OCI-LY3 (cell line): Measurements from ENCODE around the gene D2HGDH.
"Not testable (repeated sequence)": the region's sequence is repeated elsewhere in the genome, so short reads cannot be mapped to it uniquely, and the experiment has no call there.

Experiments
- EZH2phosphoT487 ChIP-seq: fragments of 200-600 bp; shearing (Covaris generic); IDR thresholded peaks from 2 replicates; pipeline ENCODE4 v1.6.1; 2018; ENCODE audit warnings: antibody characterized with exemption, mixed run types, low read depth
- TF ChIP-seq, protein P1 (sequence below): fragments of 200-600, 300-600 bp; sonication (generic); IDR thresholded peaks from 2 replicates; pipeline ENCODE4 v1.5.1; 2014; ENCODE audit warnings: antibody characterized with exemption, low read length, low read depth

DNA sequence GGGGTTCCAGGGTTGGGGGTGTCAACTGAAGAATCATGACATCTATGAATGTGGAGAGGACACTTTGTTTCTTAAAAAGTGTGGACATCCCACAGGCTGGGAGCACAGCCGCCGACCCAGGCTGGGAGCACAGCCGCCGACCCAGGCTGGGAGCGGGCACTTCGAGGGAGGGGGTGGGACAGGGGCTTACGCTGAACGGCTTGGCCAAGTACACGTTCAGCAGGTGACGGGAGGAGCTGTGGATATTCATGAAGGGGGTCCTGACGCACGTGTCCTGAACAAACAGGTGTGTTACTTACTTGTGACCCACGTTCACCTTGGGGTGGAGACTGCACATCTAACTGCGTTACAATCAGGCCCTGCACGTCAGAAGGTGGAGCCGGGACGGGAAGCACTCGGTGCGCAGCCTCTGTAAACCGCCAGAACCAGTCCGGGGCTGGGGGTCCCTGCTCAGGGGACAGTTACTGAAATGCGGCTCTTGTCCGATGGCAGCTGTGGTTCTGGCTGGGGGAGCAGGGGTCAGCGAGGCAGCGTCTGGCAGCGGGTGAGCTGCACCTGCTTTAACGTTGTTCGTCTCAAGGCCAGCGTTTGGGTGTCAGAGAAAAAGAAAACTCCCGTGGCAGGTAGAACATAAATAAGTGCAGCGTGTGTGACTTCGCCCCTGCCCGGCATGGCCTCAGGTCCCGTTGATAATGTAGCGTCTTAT lies 65.9 kb downstream of the D2HGDH start:
- TF ChIP-seq, protein P1, sequence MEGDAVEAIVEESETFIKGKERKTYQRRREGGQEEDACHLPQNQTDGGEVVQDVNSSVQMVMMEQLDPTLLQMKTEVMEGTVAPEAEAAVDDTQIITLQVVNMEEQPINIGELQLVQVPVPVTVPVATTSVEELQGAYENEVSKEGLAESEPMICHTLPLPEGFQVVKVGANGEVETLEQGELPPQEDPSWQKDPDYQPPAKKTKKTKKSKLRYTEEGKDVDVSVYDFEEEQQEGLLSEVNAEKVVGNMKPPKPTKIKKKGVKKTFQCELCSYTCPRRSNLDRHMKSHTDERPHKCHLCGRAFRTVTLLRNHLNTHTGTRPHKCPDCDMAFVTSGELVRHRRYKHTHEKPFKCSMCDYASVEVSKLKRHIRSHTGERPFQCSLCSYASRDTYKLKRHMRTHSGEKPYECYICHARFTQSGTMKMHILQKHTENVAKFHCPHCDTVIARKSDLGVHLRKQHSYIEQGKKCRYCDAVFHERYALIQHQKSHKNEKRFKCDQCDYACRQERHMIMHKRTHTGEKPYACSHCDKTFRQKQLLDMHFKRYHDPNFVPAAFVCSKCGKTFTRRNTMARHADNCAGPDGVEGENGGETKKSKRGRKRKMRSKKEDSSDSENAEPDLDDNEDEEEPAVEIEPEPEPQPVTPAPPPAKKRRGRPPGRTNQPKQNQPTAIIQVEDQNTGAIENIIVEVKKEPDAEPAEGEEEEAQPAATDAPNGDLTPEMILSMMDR, result not testable (repeated sequence)
- not testable (repeated sequence) for TF ChIP-seq EZH2phosphoT487
